Testis (tissue), 3 donors: Measurements from ENCODE around the gene KRTAP5-1. TPM values are rescaled to one million over a fixed set of nuclear protein-coding genes. Genes with fewer than 3 reads are reported as not detected.
"Not testable (repeated sequence)": the region's sequence is repeated elsewhere in the genome, so short reads cannot be mapped to it uniquely, and the experiment has no call there.

ENCODE experiments used
- DNase-seq: peaks from one replicate; pipeline ENCODE4 v3.0.0-alpha.2; 2019
- H3K27ac ChIP-seq, 2 donors: fragments of 200-600 bp; sonication (generic); one replicate each; pipeline ENCODE4 v1.5.1; 2019
- H3K27me3 ChIP-seq: fragments of 200-600 bp; sonication (generic); one replicate; pipeline ENCODE4 v1.5.1; 2019
- H3K36me3 ChIP-seq: fragments of 200-600 bp; sonication (generic); one replicate; pipeline ENCODE4 v1.5.1; 2017; ENCODE audit warnings: low read depth; ENCODE audit errors: missing control alignments
- H3K4me1 ChIP-seq: fragments of 200-600 bp; sonication (generic); one replicate; pipeline ENCODE4 v1.5.1; 2019
- H3K4me3 ChIP-seq, 2 donors: fragments of 200-600 bp; sonication (generic); one replicate each; pipeline ENCODE4 v1.5.1; 2017 to 2019
- H3K9me3 ChIP-seq: fragments of 200-600 bp; sonication (generic); one replicate; pipeline ENCODE4 v1.5.1; 2017
- CTCF ChIP-seq, 3 experiments: fragments of 450-650 bp in 2 of 3; fragments of 200-600 bp in 1 of 3; sonication (generic) in 1 of 3; IDR thresholded peaks; one replicate each; pipeline ENCODE4 v1.5.1; 2016 to 2019; ENCODE audit warnings: antibody characterized with exemption in 3 of 3, mild to moderate bottlenecking in 2 of 3, moderate library complexity in 1 of 3
- POLR2A ChIP-seq: fragments of 450-650 bp; IDR thresholded peaks from one replicate; pipeline ENCODE4 v1.6.1; 2017; ENCODE audit warnings: antibody characterized with exemption, mild to moderate bottlenecking, moderate library complexity
- WGBS, 2 donors: methylation state at CpG; one replicate each; pipeline ENCODE4 v1.1.5; 2018; 5-methylcytosine and 5-hydroxymethylcytosine counted together
- intact Hi-C: fragments of 100-400 bp; cut with DNase I; formaldehyde crosslinking; loops from one replicate; pipeline ENCODE4 v1.15.1; 2023; ENCODE audit warnings: low total_unique reads
- polyA plus RNA-seq: library from polyadenylated mRNA; stranded (reverse); fragments of 350-450 nt; fragmentation: Illumina TruSeq; extraction: RNeasy Lipid Tissue Mini Kit (QIAGEN cat#74804); gene quantifications from one replicate; pipeline ENCODE4 v1.2.3, GENCODE V29; 2014; ENCODE audit warnings: low read depth, low replicate concordance; ENCODE audit not compliant: insufficient read depth
- total RNA-seq, 2 donors: library from RNA; depleted of rRNA; stranded (reverse); fragments of >200 nt; gene quantifications; one replicate each; pipeline ENCODE4 v1.2.3, GENCODE V29; 2016

The KRTAP5-1 gene
- total and polyA plus RNA-seq, 3 donors from 2014 or later: not detected

- 72 to 76% methylated on average over 6 of the region's 6 CpGs for WGBS, 2 donors
- no peaks in the 10 kb centered on the region for H3K9me3 ChIP-seq
- intact Hi-C loops: no loop called here
These were observed 8.3 kb downstream of the KRTAP5-1 start for GRCh38 chr11:1576825-1577224.

GRCh38 chr11:1575756-1576155 lies 9.3 kb downstream of the KRTAP5-1 start:
- 80 to 86% methylated on average over 16 of the region's 16 CpGs for WGBS, 2 donors
- H3K9me3 ChIP-seq, H3K27ac ChIP-seq, H3K4me3 ChIP-seq, DNase-seq, intact Hi-C loops, H3K36me3 ChIP-seq, H3K27me3 ChIP-seq: not testable (repeated sequence)
- peaks cover 18% of the 10 kb centered on the region for H3K4me1 ChIP-seq

More at GRCh38 chr11:1576825-1577224, 8.3 kb downstream of the KRTAP5-1 start:
- H3K27ac ChIP-seq: no peak overlapping the region
- peaks cover 18% of the 10 kb centered on the region for H3K4me1 ChIP-seq
- H3K4me3 ChIP-seq: no peak overlapping the region
- no peak for DNase-seq
- H3K27me3 ChIP-seq: no peaks in the 10 kb centered on the region
- H3K36me3 ChIP-seq: no peaks in the 10 kb centered on the region
- no peak for TF ChIP-seq CTCF (IDR thresholded peaks at IDR 0.05)
- no peak for TF ChIP-seq POLR2A

- DNase-seq: no peak
- Histone ChIP-seq H3K36me3 (no peaks in the 10 kb centered on the region), H3K4me3 (no peak overlapping the region), H3K4me1 (peaks cover 18% of the 10 kb centered on the region), H3K9me3 (no peaks in the 10 kb centered on the region), H3K27ac (no peak overlapping the region), H3K27me3 (no peaks in the 10 kb centered on the region)
- 5 to 8% methylated on average over 7 of the region's 7 CpGs for WGBS, 2 donors
- intact Hi-C loops: no loop called here
- TF ChIP-seq CTCF (IDR thresholded peaks at IDR 0.05) (no peak), POLR2A (no peak)
These were observed 10.2 kb downstream of the KRTAP5-1 start for GRCh38 chr11:1574933-1575242.

GRCh38 chr11:1574238-1574932 lies 10.7 kb downstream of the KRTAP5-1 start:
- Histone ChIP-seq H3K27me3 (no peaks in the 10 kb centered on the region), H3K9me3 (no peaks in the 10 kb centered on the region), H3K36me3 (no peaks in the 10 kb centered on the region), H3K4me1 (peaks cover 18% of the 10 kb centered on the region), H3K27ac (no peak overlapping the region), H3K4me3 (peak overlapping the region in 1 of 2 donors; percentile 47)
- intact Hi-C loops: no loop called here
- TF ChIP-seq CTCF (IDR thresholded peaks at IDR 0.05): peak; percentile 70 to 88 (median 83)
- TF ChIP-seq POLR2A: no peak
- DNase-seq: peak; percentile 82
- WGBS, 2 donors: 0 to 1% methylated on average over 10 to 59 of the region's 64 CpGs

- no peaks in the 10 kb centered on the region for H3K9me3 ChIP-seq
- H3K36me3 ChIP-seq: no peaks in the 10 kb centered on the region
- peaks cover 18% of the 10 kb centered on the region for H3K4me1 ChIP-seq
- no peak for DNase-seq
- no peaks in the 10 kb centered on the region for H3K27me3 ChIP-seq
- intact Hi-C loops: no loop called here
- TF ChIP-seq POLR2A (no peak), CTCF (IDR thresholded peaks at IDR 0.05) (no peak)
- 3 to 5% methylated on average over 6 to 7 of the region's 7 CpGs for WGBS, 2 donors
- H3K27ac ChIP-seq: no peak overlapping the region
- H3K4me3 ChIP-seq: no peak overlapping the region
These were observed 11.2 kb downstream of the KRTAP5-1 start for GRCh38 chr11:1573903-1574237.
